Measurements from ENCODE around the gene AMBN.
A peak's percentile ranks its signal among the peaks of the same experiment; 100 is the strongest.

AMBN gene

GRCh38 chr4:70654605-70655011, 62.6 kb downstream of the AMBN start:
- TF ChIP-seq CTCF (conservative IDR thresholded peaks at IDR 0.05; ENCODE audit: low read depth, low read length) = no peak
- Histone ChIP-seq H3K27me3 (ENCODE audit: insufficient read depth, low read depth) (no peaks in the 10 kb centered on the region), H3K79me2 (ENCODE audit: insufficient read depth, low read depth) (peaks cover 36% of the 10 kb centered on the region), H3K27ac (peak overlapping the region; percentile 5; the same call in 1 of the 2 replicates), H3K36me3 (ENCODE audit: insufficient read depth) (peaks cover 40% of the 10 kb centered on the region), H3K9ac (no peak overlapping the region), H3K4me1 (ENCODE audit: low read depth, poor library complexity, severe bottlenecking) (peaks cover 73% of the 10 kb centered on the region), H3K4me2 (no peak overlapping the region), H2AFZ (ENCODE audit: low read depth) (no peak overlapping the region), H4K20me1 (ENCODE audit: insufficient read depth) (no peaks in the 10 kb centered on the region), H3K4me3 (IDR thresholded peaks at IDR 0.05; ENCODE audit: insufficient read depth, low read depth, low read length) (no peak overlapping the region)
